ENCODE data around the gene CLEC18C. TPM values are rescaled to one million over a fixed set of nuclear protein-coding genes. Genes with fewer than 3 reads are reported as not detected.
"Not testable (repeated sequence)": the region's sequence is repeated elsewhere in the genome, so short reads cannot be mapped to it uniquely, and the experiment has no call there.

The CLEC18C gene
- total RNA-seq, 1 experiment from 2014 or later, result not detected

GRCh38 chr16:70204668-70205405 is 31.2 kb downstream of the CLEC18C start:
- DNase-seq (ENCODE audit: low read depth), result not testable (repeated sequence)

GRCh38 chr16:70206382-70206781 is 32.8 kb downstream of the CLEC18C start:
- not testable (repeated sequence) for DNase-seq (ENCODE audit: low read depth)

GRCh38 chr16:70218586-70218985 is 45.0 kb downstream of the CLEC18C start:
- DNase-seq (ENCODE audit: low read depth), result not testable (repeated sequence)

GRCh38 chr16:70222574-70222973 is 49.0 kb downstream of the CLEC18C start:
- DNase-seq (ENCODE audit: low read depth), result not testable (repeated sequence)

GRCh38 chr16:70223216-70223615 is 49.6 kb downstream of the CLEC18C start:
- not testable (repeated sequence) for DNase-seq (ENCODE audit: low read depth)

GRCh38 chr16:70223971-70224513 is 50.5 kb downstream of the CLEC18C start:
- DNase-seq (ENCODE audit: low read depth), result not testable (repeated sequence)

- DNase-seq (ENCODE audit: low read depth), result not testable (repeated sequence)
Measured at GRCh38 chr16:70224645-70225044, 51.1 kb downstream of the CLEC18C start.

GRCh38 chr16:70225430-70225829 is 51.8 kb downstream of the CLEC18C start:
- DNase-seq (ENCODE audit: low read depth), result not testable (repeated sequence)

GRCh38 chr16:70226024-70226423 is 52.4 kb downstream of the CLEC18C start:
- DNase-seq (ENCODE audit: low read depth), result not testable (repeated sequence)

- not testable (repeated sequence) for DNase-seq (ENCODE audit: low read depth)
Measured at GRCh38 chr16:70231831-70232230, 58.2 kb downstream of the CLEC18C start.

Small RNAs within 50 kb of the gene (small RNA-seq; reads per million reads assigned to genes)
- gene AC009060.2, result not detected

Other genes with a start within 250 kb of the CLEC18C start
- 0.10 and 0.17 TPM in 2 replicates for gene CLEC18A, start 222.5 kb upstream of the CLEC18C start, total RNA-seq (2014; rRNA removed; shearing (Covaris generic))
- 16.6 and 16.8 TPM in 2 replicates for gene PDPR, start 59.5 kb upstream of the CLEC18C start, total RNA-seq (2014; rRNA removed; shearing (Covaris generic))
- gene EXOSC6, start 78.2 kb downstream of the CLEC18C start, total RNA-seq (2014; rRNA removed; shearing (Covaris generic)), result 35.2 and 44.2 TPM in 2 replicates
- 85.5 and 87.5 TPM in 2 replicates for gene AARS1, start 115.7 kb downstream of the CLEC18C start, total RNA-seq (2014; rRNA removed; shearing (Covaris generic))
- 21.2 and 36.3 TPM in 2 replicates for gene DDX19B, start 125.4 kb downstream of the CLEC18C start, total RNA-seq (2014; rRNA removed; shearing (Covaris generic))
- gene DDX19A, start 173.1 kb downstream of the CLEC18C start, total RNA-seq (2014; rRNA removed; shearing (Covaris generic)), result 79.4 and 87.5 TPM in 2 replicates